HL-60 (cell line): Measurements from ENCODE around the gene ADAMTS12.

Experiments
- DNase-seq, 2 experiments: peaks; one replicate each; pipeline ENCODE4 v3.0.0-alpha.2; 2010 to 2020; ENCODE audit warnings: low read depth in 1 of 2, low spot score in 1 of 2
- H3K27ac ChIP-seq: fragments of 250-450 bp; sonication (Bioruptor Pico); replicated peaks from 2 replicates; pipeline ENCODE4 v1.5.1; 2020; ENCODE audit warnings: mild to moderate bottlenecking, moderate library complexity
- H3K27me3 ChIP-seq: fragments of 250-450 bp; sonication (Bioruptor Pico); 2 replicates; pipeline ENCODE4 v1.5.1; 2021; ENCODE audit warnings: mild to moderate bottlenecking, moderate library complexity; ENCODE audit not compliant: insufficient read depth, poor library complexity, severe bottlenecking
- H3K4me3 ChIP-seq: replicated peaks from 2 replicates; pipeline ENCODE4 v1.5.1; 2011; ENCODE audit warnings: mild to moderate bottlenecking, control low read depth, low read length; ENCODE audit not compliant: insufficient read depth
- CTCF ChIP-seq: IDR thresholded peaks from one replicate; pipeline ENCODE4 v1.5.1; 2011; ENCODE audit warnings: low read length, control low read depth, inconsistent platforms; ENCODE audit not compliant: insufficient read depth
- GABPA ChIP-seq: IDR thresholded peaks from 2 replicates; pipeline ENCODE4 v1.6.1; 2012; ENCODE audit warnings: low read depth
- POLR2AphosphoS5 ChIP-seq: IDR thresholded peaks from 2 replicates; pipeline ENCODE4 v1.6.1; 2012; ENCODE audit warnings: low read depth
- REST ChIP-seq: IDR thresholded peaks from 2 replicates; pipeline ENCODE4 v1.6.1; 2012; ENCODE audit warnings: low read depth; ENCODE audit not compliant: insufficient replicate concordance
- SPI1 ChIP-seq: IDR thresholded peaks from 2 replicates; pipeline ENCODE4 v1.6.1; 2012; ENCODE audit warnings: low read depth, mild to moderate bottlenecking, borderline replicate concordance

The ADAMTS12 gene

GRCh38 chr5:33684496-33685159, 207.2 kb downstream of the ADAMTS12 start:
- H3K27ac ChIP-seq, result no peak overlapping the region
- DNase-seq, result no peak
- TF ChIP-seq GABPA (no peak), POLR2AphosphoS5 (no peak), REST (no peak), CTCF (no peak), SPI1 (no peak)
- H3K4me3 ChIP-seq, result no peak overlapping the region
- no peaks in the 10 kb centered on the region for H3K27me3 ChIP-seq

GRCh38 chr5:33679791-33680190, 212.0 kb downstream of the ADAMTS12 start:
- Histone ChIP-seq H3K27me3 (no peaks in the 10 kb centered on the region), H3K4me3 (no peak overlapping the region), H3K27ac (no peak overlapping the region)
- no peak for DNase-seq
- TF ChIP-seq SPI1 (no peak), CTCF (no peak), REST (no peak), GABPA (no peak), POLR2AphosphoS5 (no peak)

- TF ChIP-seq SPI1, result peak; percentile 94
- TF ChIP-seq POLR2AphosphoS5, result no peak
- TF ChIP-seq GABPA, result no peak
- no peak overlapping the region for H3K27ac ChIP-seq
- DNase-seq, result no peak
- no peaks in the 10 kb centered on the region for H3K27me3 ChIP-seq
- H3K4me3 ChIP-seq, result no peak overlapping the region
Observed at GRCh38 chr5:33675958-33676464, 215.8 kb downstream of the ADAMTS12 start.

GRCh38 chr5:33671700-33672291, 220.0 kb downstream of the ADAMTS12 start:
- TF ChIP-seq GABPA, result no peak
- TF ChIP-seq REST, result no peak
- no peak for TF ChIP-seq CTCF
- no peak for TF ChIP-seq POLR2AphosphoS5
- TF ChIP-seq SPI1, result no peak
- no peak overlapping the region for H3K27ac ChIP-seq
- no peak overlapping the region for H3K4me3 ChIP-seq
- DNase-seq, result no peak
- H3K27me3 ChIP-seq, result no peaks in the 10 kb centered on the region
